Measurements from ENCODE around the gene EIF4A2.
"Not testable (repeated sequence)": the region's sequence is repeated elsewhere in the genome, so short reads cannot be mapped to it uniquely, and the experiment has no call there.

The EIF4A2 gene

GRCh38 chr3:186785495-186786018 is 2.2 kb downstream of the EIF4A2 start:
- no peak for DNase-seq

- DNase-seq: no peak
These were observed 3.5 kb downstream of the EIF4A2 start for GRCh38 chr3:186786922-186787321.

- DNase-seq: no peak
These were observed 4.5 kb downstream of the EIF4A2 start for GRCh38 chr3:186787642-186788481.

GRCh38 chr3:186788482-186789370 is 5.3 kb downstream of the EIF4A2 start:
- no peak for DNase-seq

GRCh38 chr3:186789554-186790260 is 6.3 kb downstream of the EIF4A2 start:
- DNase-seq: no peak

GRCh38 chr3:186790261-186790981 is 7.0 kb downstream of the EIF4A2 start:
- DNase-seq: peak; percentile 30

GRCh38 chr3:186798239-186798874 is 15.0 kb downstream of the EIF4A2 start:
- DNase-seq: no peak

- no peak for DNase-seq
These were observed 16.9 kb downstream of the EIF4A2 start for GRCh38 chr3:186800285-186800684.

- no peak for DNase-seq
These were observed 19.3 kb downstream of the EIF4A2 start for GRCh38 chr3:186802701-186803100.

- not testable (repeated sequence) for DNase-seq
These were observed 20.1 kb downstream of the EIF4A2 start for GRCh38 chr3:186803447-186803846.

- DNase-seq: peak; percentile 93
These were observed 23.0 kb downstream of the EIF4A2 start, which contains the start of gene RFC4 for GRCh38 chr3:186806089-186807055. Gene RFC4 (minus strand): TSS chr3:186806482. CDS start chr3:186804713, 1,769 bp downstream.

GRCh38 chr3:186807231-186807630 is 23.9 kb downstream of the EIF4A2 start:
- no peak for DNase-seq

GRCh38 chr3:186810336-186810996 is 27.1 kb downstream of the EIF4A2 start:
- no peak for DNase-seq

GRCh38 chr3:186811313-186811712 is 27.9 kb downstream of the EIF4A2 start:
- DNase-seq: not testable (repeated sequence)

- DNase-seq: no peak
These were observed 30.7 kb downstream of the EIF4A2 start for GRCh38 chr3:186814100-186814499.

- no peak for DNase-seq
These were observed 32.1 kb downstream of the EIF4A2 start for GRCh38 chr3:186815435-186815834.

GRCh38 chr3:186818516-186818915 is 35.1 kb downstream of the EIF4A2 start:
- DNase-seq: no peak

- no peak for DNase-seq
These were observed 35.6 kb downstream of the EIF4A2 start for GRCh38 chr3:186818956-186819355.
